ENCODE data around the gene INTS3. TPM values are rescaled to one million over a fixed set of nuclear protein-coding genes. Genes with fewer than 3 reads are reported as not detected.
A peak's percentile ranks its signal among the peaks of the same experiment; 100 is the strongest.

The INTS3 gene
- polyA plus RNA-seq, 1 donor from 2014 or later, result 29.9 TPM

DNA sequence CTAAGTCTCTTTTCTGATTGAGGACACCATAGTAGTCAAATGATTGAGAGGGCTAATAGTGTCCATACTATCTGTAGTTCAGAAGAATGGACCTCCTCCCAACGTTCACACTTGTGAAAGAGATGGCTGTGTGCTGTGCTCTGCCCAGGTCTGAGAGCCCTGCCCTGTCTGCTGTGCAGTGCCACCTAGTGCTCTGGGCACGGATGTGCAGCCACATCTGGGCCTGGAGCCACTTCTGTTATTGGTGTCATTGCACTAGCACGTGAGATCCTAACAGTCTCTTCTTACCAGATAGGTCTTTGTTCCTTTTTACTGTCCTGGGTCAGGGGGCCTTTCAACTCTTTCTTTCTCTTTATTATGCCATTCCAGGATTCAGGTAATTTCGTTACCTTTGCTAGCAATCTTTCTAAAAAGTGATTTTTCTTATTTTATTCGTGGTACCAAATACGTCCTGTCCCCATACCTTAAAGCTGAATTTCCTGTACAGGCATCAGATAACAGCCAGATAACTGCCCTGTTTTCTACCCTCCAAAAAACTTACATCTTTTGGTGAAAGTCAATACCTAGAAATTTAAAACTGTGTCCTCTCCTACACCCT is 21.7 kb downstream of the INTS3 start:
- H3K4me2 ChIP-seq (ENCODE audit: low read length), result no peak overlapping the region
- TF ChIP-seq, protein P1, sequence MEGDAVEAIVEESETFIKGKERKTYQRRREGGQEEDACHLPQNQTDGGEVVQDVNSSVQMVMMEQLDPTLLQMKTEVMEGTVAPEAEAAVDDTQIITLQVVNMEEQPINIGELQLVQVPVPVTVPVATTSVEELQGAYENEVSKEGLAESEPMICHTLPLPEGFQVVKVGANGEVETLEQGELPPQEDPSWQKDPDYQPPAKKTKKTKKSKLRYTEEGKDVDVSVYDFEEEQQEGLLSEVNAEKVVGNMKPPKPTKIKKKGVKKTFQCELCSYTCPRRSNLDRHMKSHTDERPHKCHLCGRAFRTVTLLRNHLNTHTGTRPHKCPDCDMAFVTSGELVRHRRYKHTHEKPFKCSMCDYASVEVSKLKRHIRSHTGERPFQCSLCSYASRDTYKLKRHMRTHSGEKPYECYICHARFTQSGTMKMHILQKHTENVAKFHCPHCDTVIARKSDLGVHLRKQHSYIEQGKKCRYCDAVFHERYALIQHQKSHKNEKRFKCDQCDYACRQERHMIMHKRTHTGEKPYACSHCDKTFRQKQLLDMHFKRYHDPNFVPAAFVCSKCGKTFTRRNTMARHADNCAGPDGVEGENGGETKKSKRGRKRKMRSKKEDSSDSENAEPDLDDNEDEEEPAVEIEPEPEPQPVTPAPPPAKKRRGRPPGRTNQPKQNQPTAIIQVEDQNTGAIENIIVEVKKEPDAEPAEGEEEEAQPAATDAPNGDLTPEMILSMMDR (IDR thresholded peaks at IDR 0.05; ENCODE audit: poor library complexity, severe bottlenecking), result peak; percentile 93
- TF ChIP-seq SMC3 (conservative IDR thresholded peaks at IDR 0.05; ENCODE audit: poor library complexity), result peak; percentile 96
- TF ChIP-seq, protein P2, sequence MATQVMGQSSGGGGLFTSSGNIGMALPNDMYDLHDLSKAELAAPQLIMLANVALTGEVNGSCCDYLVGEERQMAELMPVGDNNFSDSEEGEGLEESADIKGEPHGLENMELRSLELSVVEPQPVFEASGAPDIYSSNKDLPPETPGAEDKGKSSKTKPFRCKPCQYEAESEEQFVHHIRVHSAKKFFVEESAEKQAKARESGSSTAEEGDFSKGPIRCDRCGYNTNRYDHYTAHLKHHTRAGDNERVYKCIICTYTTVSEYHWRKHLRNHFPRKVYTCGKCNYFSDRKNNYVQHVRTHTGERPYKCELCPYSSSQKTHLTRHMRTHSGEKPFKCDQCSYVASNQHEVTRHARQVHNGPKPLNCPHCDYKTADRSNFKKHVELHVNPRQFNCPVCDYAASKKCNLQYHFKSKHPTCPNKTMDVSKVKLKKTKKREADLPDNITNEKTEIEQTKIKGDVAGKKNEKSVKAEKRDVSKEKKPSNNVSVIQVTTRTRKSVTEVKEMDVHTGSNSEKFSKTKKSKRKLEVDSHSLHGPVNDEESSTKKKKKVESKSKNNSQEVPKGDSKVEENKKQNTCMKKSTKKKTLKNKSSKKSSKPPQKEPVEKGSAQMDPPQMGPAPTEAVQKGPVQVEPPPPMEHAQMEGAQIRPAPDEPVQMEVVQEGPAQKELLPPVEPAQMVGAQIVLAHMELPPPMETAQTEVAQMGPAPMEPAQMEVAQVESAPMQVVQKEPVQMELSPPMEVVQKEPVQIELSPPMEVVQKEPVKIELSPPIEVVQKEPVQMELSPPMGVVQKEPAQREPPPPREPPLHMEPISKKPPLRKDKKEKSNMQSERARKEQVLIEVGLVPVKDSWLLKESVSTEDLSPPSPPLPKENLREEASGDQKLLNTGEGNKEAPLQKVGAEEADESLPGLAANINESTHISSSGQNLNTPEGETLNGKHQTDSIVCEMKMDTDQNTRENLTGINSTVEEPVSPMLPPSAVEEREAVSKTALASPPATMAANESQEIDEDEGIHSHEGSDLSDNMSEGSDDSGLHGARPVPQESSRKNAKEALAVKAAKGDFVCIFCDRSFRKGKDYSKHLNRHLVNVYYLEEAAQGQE (IDR thresholded peaks at IDR 0.05; ENCODE audit: borderline replicate concordance), result no peak
- no peak for TF ChIP-seq POLR2AphosphoS5 (IDR thresholded peaks at IDR 0.05)
- TF ChIP-seq RAD21 (conservative IDR thresholded peaks at IDR 0.05), result peak; percentile 85

DNA sequence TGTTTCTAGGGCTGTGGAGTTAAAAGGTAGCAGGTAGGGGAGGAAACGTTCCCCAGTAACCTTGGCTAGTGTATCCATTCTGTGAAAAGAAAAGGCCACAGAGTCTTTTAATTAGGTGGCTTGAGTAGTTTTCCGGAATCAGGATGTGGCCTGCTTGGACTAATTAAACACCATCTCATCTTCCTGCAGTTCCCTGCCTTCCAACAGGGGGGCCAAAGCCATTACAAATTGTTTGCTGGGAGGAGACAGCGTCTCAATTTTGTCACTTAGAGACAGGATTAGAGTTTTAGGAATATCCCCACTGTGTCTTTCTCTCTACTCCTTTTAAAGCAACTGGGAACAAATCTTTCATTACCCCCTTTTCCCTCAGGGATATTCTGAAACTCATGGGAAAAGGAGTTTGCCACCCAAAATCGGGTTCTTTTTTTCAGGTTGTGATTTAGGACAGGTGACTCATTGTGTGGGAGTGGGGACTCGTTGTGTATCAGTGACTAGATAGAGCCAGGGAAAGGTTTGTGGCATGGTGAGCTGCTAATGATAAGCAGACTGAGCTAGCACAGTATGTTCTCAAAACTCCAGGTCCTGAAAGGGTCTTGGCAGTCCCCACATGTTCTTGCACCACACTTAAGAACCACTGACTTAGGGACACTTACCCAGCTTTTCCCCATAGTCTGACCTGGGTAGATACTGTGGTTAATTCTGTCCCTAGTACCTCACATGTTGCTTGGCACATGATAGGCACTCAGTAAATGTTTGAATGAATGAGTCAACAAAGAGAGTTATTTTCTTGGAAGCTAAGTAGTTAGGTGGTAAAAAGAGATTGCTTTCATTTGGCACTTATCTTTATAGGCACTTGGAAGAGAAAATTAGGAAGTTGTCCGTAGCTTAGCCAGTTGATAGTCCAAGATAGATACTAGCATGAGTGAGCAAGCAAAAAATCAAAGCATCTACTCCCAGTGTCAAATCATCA is 22.5 kb downstream of the INTS3 start:
- H4K20me1 ChIP-seq (ENCODE audit: insufficient read depth), result no peaks in the 10 kb centered on the region
- H2AFZ ChIP-seq (ENCODE audit: low read depth, low read length), result no peak overlapping the region
- no peaks in the 10 kb centered on the region for H3K9me3 ChIP-seq (ENCODE audit: low read length)
- H3K36me3 ChIP-seq (ENCODE audit: insufficient read depth, low read length), result peaks cover 7% of the 10 kb centered on the region
- no peaks in the 10 kb centered on the region for H3F3A ChIP-seq (ENCODE audit: insufficient read depth, low read length, poor library complexity, severe bottlenecking)
- no peak for TF ChIP-seq MXI1 (conservative IDR thresholded peaks at IDR 0.05; ENCODE audit: poor library complexity, severe bottlenecking)
- TF ChIP-seq EZH2 (IDR thresholded peaks at IDR 0.05; ENCODE audit: borderline replicate concordance, insufficient read depth, low read length, poor library complexity, severe bottlenecking), result no peak
- H3K4me2 ChIP-seq (ENCODE audit: low read length), result no peak overlapping the region
- no peaks in the 10 kb centered on the region for H3K79me2 ChIP-seq (replicated peaks; ENCODE audit: insufficient read depth, low read length)
- H3K4me3 ChIP-seq (ENCODE audit: low read length), result no peak overlapping the region
- H3K27ac ChIP-seq (ENCODE audit: low read length), result no peak overlapping the region
- no peak overlapping the region for H3K9ac ChIP-seq (ENCODE audit: low read length)
- no peaks in the 10 kb centered on the region for H3K9me2 ChIP-seq (ENCODE audit: insufficient read depth, low read length)
- H3K27me3 ChIP-seq (ENCODE audit: insufficient read depth, low read depth, low read length), result no peaks in the 10 kb centered on the region

More for the DNA sequence above, 21.7 kb downstream of the INTS3 start:
- Histone ChIP-seq H3K36me3 (ENCODE audit: insufficient read depth, low read length) (peaks cover 7% of the 10 kb centered on the region), H2AFZ (ENCODE audit: low read depth, low read length) (no peak overlapping the region), H3K9ac (ENCODE audit: low read length) (no peak overlapping the region), H4K20me1 (ENCODE audit: insufficient read depth) (no peaks in the 10 kb centered on the region), H3K9me2 (ENCODE audit: insufficient read depth, low read length) (no peaks in the 10 kb centered on the region), H3K9me3 (ENCODE audit: low read length) (no peaks in the 10 kb centered on the region), H3F3A (ENCODE audit: insufficient read depth, low read length, poor library complexity, severe bottlenecking) (no peaks in the 10 kb centered on the region), H3K4me3 (ENCODE audit: low read length) (no peak overlapping the region), H3K27ac (ENCODE audit: low read length) (no peak overlapping the region), H3K27me3 (ENCODE audit: insufficient read depth, low read depth, low read length) (no peaks in the 10 kb centered on the region), H3K79me2 (replicated peaks; ENCODE audit: insufficient read depth, low read length) (no peaks in the 10 kb centered on the region)
